SK-N-SH treated with all-trans-retinoic acid at 6 μM for 48 hours (cell line): ENCODE data around the gene SLC22A8.

Experiments
- ARNTL ChIP-seq: fragments of 450-650 bp; formaldehyde crosslinking; IDR thresholded peaks from 2 replicates; pipeline ENCODE4 v1.5.0; 2020; ENCODE audit warnings: low read depth, mild to moderate bottlenecking, moderate library complexity, borderline replicate concordance
- ESRRG ChIP-seq: fragments of 250-450 bp; sonication (Bioruptor Pico); IDR thresholded peaks from 2 replicates; pipeline ENCODE4 v1.6.1; 2021; ENCODE audit warnings: mild to moderate bottlenecking
- GLIS3 ChIP-seq: fragments of 250-450 bp; sonication (Bioruptor Pico); IDR thresholded peaks from 2 replicates; pipeline ENCODE4 v1.5.0; 2020; ENCODE audit warnings: mild to moderate bottlenecking, moderate library complexity
- OSR1 ChIP-seq: fragments of 250-450 bp; sonication (Bioruptor Pico); IDR thresholded peaks from 2 replicates; pipeline ENCODE4 v1.8.0; 2022; ENCODE audit warnings: moderate library complexity, mild to moderate bottlenecking, inconsistent platforms
- ZFP3 ChIP-seq: fragments of 250-450 bp; sonication (Bioruptor Pico); IDR thresholded peaks from 2 replicates; pipeline ENCODE4 v1.5.0; 2020; ENCODE audit warnings: mild to moderate bottlenecking, moderate library complexity
- ZFP30 ChIP-seq: fragments of 450-650 bp; formaldehyde crosslinking; IDR thresholded peaks from 2 replicates; pipeline ENCODE4 v1.5.0; 2022; ENCODE audit warnings: mild to moderate bottlenecking, moderate library complexity
- ZNF565 ChIP-seq: fragments of 450-650 bp; formaldehyde crosslinking; conservative IDR thresholded peaks from 2 replicates; pipeline ENCODE4 v1.5.0; 2020; ENCODE audit warnings: low read depth, mild to moderate bottlenecking, moderate library complexity
- TF ChIP-seq, protein P1 (sequence below): fragments of 250-450 bp; sonication (Bioruptor Pico); IDR thresholded peaks from 2 replicates; pipeline ENCODE4 v1.5.1; 2020; ENCODE audit warnings: low read depth, mild to moderate bottlenecking, moderate library complexity

DNA sequence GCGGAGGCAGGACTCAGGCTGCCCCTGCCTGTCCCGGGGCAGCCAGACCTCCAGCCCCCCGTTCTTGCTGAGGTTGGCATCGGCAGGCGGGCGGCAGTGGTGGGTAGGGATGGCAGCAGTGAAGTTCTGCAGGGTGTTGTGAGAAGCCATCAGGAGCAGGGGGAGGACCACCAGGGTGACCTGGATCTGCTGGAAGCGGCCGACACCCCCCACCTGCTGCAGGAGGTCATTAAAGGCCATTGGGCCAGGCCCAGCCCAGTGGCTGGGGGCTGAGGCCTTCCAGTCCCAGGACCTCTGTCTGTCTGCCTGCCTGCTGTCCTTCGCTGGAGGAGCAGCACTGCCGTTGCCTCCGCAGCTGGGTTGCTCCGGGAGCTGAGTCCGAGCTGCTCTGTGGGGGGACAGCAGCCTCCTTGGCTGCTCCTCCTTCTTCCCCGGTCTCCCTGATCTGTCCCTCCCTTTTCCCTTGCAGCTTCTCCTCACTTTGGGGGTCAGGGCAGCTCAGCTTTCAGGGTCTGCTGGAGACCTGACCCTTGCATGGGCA lies 31.1 kb downstream of the SLC22A8 start, which contains the start of gene SLC22A6:
- TF ChIP-seq ESRRG (CRISPR knock-in tag): no peak
- no peak for TF ChIP-seq ZFP30 (CRISPR knock-in tag)
- no peak for TF ChIP-seq ARNTL
- no peak for TF ChIP-seq ZFP3
- TF ChIP-seq ZNF565: no peak
- TF ChIP-seq, protein P1, sequence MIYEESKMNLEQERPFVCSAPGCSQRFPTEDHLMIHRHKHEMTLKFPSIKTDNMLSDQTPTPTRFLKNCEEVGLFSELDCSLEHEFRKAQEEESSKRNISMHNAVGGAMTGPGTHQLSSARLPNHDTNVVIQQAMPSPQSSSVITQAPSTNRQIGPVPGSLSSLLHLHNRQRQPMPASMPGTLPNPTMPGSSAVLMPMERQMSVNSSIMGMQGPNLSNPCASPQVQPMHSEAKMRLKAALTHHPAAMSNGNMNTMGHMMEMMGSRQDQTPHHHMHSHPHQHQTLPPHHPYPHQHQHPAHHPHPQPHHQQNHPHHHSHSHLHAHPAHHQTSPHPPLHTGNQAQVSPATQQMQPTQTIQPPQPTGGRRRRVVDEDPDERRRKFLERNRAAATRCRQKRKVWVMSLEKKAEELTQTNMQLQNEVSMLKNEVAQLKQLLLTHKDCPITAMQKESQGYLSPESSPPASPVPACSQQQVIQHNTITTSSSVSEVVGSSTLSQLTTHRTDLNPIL (CRISPR knock-in tag): no peak
- no peak for TF ChIP-seq OSR1 (CRISPR knock-in tag)
- no peak for TF ChIP-seq GLIS3 (CRISPR knock-in tag)
